ENCODE data around the gene NDUFA5. TPM values are rescaled to one million over a fixed set of nuclear protein-coding genes. Genes with fewer than 3 reads are reported as not detected.

The NDUFA5 gene
- total and polyA plus RNA-seq, 2 experiments from 2014 or later, result 55.2 to 207 TPM

DNA sequence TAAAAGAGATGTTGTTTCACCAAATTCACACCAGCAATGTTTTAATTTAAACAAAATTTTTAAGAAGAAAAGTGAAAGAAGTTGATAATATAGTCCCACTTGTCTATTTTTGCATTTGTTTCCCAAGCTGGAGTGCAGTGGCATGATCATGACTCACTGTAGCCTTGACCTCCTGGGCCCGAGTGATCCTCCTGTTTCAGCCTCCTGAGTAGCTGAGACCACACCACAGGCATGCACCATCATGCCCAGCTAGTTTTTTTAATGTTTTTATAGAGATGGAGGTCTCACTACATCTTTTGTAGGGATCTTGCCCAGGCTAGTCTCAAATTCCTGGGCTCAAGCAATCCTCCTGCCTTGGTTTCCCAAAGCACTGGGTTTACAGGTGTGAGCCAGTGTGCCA, 14.1 kb upstream of the NDUFA5 start:
- no peaks in the 10 kb centered on the region for H3K9me3 Mint-ChIP-seq
- ATAC-seq, result no peak

DNA sequence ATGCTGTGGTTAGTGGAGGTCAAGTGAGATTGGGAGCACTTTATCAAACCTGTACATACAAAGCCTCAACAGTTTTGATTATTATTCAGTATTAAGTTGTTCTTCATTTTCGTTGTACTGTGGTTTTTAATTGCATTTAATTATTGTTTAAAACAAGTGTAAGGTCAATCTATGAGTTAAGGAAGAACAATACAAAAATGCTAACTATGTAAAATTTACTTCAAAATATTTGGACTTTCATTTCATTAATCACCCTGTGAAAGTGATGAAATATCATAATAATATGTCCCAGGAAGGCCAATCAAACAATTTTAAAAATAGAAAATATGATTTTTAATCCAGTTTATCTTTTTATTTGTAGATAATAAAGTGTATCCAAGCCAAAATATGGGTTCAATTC, 13.6 kb upstream of the NDUFA5 start:
- H3K4me3 ChIP-seq, result no peak overlapping the region
- no peak for ATAC-seq
- TF ChIP-seq, protein P1, sequence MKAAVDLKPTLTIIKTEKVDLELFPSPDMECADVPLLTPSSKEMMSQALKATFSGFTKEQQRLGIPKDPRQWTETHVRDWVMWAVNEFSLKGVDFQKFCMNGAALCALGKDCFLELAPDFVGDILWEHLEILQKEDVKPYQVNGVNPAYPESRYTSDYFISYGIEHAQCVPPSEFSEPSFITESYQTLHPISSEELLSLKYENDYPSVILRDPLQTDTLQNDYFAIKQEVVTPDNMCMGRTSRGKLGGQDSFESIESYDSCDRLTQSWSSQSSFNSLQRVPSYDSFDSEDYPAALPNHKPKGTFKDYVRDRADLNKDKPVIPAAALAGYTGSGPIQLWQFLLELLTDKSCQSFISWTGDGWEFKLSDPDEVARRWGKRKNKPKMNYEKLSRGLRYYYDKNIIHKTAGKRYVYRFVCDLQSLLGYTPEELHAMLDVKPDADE (IDR thresholded peaks at IDR 0.05), result no peak
- TF ChIP-seq, protein P2, sequence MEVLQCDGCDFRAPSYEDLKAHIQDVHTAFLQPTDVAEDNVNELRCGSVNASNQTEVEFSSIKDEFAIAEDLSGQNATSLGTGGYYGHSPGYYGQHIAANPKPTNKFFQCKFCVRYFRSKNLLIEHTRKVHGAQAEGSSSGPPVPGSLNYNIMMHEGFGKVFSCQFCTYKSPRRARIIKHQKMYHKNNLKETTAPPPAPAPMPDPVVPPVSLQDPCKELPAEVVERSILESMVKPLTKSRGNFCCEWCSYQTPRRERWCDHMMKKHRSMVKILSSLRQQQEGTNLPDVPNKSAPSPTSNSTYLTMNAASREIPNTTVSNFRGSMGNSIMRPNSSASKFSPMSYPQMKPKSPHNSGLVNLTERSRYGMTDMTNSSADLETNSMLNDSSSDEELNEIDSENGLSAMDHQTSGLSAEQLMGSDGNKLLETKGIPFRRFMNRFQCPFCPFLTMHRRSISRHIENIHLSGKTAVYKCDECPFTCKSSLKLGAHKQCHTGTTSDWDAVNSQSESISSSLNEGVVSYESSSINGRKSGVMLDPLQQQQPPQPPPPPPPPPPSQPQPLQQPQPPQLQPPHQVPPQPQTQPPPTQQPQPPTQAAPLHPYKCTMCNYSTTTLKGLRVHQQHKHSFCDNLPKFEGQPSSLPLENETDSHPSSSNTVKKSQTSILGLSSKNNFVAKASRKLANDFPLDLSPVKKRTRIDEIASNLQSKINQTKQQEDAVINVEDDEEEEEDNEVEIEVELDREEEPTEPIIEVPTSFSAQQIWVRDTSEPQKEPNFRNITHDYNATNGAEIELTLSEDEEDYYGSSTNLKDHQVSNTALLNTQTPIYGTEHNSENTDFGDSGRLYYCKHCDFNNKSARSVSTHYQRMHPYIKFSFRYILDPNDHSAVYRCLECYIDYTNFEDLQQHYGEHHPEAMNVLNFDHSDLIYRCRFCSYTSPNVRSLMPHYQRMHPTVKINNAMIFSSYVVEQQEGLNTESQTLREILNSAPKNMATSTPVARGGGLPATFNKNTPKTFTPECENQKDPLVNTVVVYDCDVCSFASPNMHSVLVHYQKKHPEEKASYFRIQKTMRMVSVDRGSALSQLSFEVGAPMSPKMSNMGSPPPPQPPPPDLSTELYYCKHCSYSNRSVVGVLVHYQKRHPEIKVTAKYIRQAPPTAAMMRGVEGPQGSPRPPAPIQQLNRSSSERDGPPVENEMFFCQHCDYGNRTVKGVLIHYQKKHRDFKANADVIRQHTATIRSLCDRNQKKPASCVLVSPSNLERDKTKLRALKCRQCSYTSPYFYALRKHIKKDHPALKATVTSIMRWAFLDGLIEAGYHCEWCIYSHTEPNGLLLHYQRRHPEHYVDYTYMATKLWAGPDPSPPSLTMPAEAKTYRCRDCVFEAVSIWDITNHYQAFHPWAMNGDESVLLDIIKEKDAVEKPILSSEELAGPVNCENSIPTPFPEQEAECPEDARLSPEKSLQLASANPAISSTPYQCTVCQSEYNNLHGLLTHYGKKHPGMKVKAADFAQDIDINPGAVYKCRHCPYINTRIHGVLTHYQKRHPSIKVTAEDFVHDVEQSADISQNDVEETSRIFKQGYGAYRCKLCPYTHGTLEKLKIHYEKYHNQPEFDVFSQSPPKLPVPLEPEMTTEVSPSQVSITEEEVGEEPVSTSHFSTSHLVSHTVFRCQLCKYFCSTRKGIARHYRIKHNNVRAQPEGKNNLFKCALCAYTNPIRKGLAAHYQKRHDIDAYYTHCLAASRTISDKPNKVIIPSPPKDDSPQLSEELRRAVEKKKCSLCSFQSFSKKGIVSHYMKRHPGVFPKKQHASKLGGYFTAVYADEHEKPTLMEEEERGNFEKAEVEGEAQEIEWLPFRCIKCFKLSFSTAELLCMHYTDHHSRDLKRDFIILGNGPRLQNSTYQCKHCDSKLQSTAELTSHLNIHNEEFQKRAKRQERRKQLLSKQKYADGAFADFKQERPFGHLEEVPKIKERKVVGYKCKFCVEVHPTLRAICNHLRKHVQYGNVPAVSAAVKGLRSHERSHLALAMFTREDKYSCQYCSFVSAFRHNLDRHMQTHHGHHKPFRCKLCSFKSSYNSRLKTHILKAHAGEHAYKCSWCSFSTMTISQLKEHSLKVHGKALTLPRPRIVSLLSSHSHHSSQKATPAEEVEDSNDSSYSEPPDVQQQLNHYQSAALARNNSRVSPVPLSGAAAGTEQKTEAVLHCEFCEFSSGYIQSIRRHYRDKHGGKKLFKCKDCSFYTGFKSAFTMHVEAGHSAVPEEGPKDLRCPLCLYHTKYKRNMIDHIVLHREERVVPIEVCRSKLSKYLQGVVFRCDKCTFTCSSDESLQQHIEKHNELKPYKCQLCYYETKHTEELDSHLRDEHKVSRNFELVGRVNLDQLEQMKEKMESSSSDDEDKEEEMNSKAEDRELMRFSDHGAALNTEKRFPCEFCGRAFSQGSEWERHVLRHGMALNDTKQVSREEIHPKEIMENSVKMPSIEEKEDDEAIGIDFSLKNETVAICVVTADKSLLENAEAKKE (CRISPR knock-in tag; IDR thresholded peaks at IDR 0.05), result no peak
- TF ChIP-seq, protein P3, sequence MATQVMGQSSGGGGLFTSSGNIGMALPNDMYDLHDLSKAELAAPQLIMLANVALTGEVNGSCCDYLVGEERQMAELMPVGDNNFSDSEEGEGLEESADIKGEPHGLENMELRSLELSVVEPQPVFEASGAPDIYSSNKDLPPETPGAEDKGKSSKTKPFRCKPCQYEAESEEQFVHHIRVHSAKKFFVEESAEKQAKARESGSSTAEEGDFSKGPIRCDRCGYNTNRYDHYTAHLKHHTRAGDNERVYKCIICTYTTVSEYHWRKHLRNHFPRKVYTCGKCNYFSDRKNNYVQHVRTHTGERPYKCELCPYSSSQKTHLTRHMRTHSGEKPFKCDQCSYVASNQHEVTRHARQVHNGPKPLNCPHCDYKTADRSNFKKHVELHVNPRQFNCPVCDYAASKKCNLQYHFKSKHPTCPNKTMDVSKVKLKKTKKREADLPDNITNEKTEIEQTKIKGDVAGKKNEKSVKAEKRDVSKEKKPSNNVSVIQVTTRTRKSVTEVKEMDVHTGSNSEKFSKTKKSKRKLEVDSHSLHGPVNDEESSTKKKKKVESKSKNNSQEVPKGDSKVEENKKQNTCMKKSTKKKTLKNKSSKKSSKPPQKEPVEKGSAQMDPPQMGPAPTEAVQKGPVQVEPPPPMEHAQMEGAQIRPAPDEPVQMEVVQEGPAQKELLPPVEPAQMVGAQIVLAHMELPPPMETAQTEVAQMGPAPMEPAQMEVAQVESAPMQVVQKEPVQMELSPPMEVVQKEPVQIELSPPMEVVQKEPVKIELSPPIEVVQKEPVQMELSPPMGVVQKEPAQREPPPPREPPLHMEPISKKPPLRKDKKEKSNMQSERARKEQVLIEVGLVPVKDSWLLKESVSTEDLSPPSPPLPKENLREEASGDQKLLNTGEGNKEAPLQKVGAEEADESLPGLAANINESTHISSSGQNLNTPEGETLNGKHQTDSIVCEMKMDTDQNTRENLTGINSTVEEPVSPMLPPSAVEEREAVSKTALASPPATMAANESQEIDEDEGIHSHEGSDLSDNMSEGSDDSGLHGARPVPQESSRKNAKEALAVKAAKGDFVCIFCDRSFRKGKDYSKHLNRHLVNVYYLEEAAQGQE (IDR thresholded peaks at IDR 0.05; ENCODE audit: unreplicated experiment), result no peak
- TF ChIP-seq NANOG (IDR thresholded peaks at IDR 0.05; ENCODE audit: borderline replicate concordance), result no peak

More for the DNA sequence above, 14.1 kb upstream of the NDUFA5 start:
- H3F3A ChIP-seq (replicated peaks; ENCODE audit: low read depth), result no peaks in the 10 kb centered on the region
- no peak overlapping the region for H3K27ac ChIP-seq (ENCODE audit: low read depth)
- no peak overlapping the region for H3K27ac Mint-ChIP-seq
- H3K4me2 ChIP-seq, result no peak overlapping the region
- TF ChIP-seq, protein P3 (IDR thresholded peaks at IDR 0.05; ENCODE audit: unreplicated experiment), result no peak
- H3K4me1 Mint-ChIP-seq, result peaks cover 34% of the 10 kb centered on the region
- no peaks in the 10 kb centered on the region for H3K36me3 ChIP-seq (ENCODE audit: insufficient read depth)
- H3K4me3 Mint-ChIP-seq, result no peak overlapping the region
- no peaks in the 10 kb centered on the region for H4K20me1 ChIP-seq (replicated peaks; ENCODE audit: insufficient read depth)
- peaks cover 27% of the 10 kb centered on the region for H3K4me1 ChIP-seq (ENCODE audit: insufficient read depth)
- peaks cover 5% of the 10 kb centered on the region for H3K27me3 Mint-ChIP-seq (ENCODE audit: insufficient read depth, low read depth, poor library complexity)
- no peaks in the 10 kb centered on the region for H3K27me3 ChIP-seq (ENCODE audit: insufficient read depth)
- H3K4me3 ChIP-seq, result no peak overlapping the region
- H3K36me3 Mint-ChIP-seq (ENCODE audit: low read depth), result no peaks in the 10 kb centered on the region
- no peak for DNase-seq (ENCODE audit: low spot score)
- no peaks in the 10 kb centered on the region for H3K79me2 ChIP-seq (replicated peaks; ENCODE audit: insufficient read depth)
- no peak overlapping the region for H2AFZ ChIP-seq
- no peaks in the 10 kb centered on the region for H3K9me2 ChIP-seq (ENCODE audit: insufficient read depth)

More for the DNA sequence above, 13.6 kb upstream of the NDUFA5 start:
- no peaks in the 10 kb centered on the region for H3K36me3 ChIP-seq (ENCODE audit: insufficient read depth)
- no peaks in the 10 kb centered on the region for H3K36me3 Mint-ChIP-seq (ENCODE audit: low read depth)
- no peaks in the 10 kb centered on the region for H3F3A ChIP-seq (replicated peaks; ENCODE audit: low read depth)
- H3K79me2 ChIP-seq (replicated peaks; ENCODE audit: insufficient read depth), result no peaks in the 10 kb centered on the region
- H3K27ac Mint-ChIP-seq, result no peak overlapping the region
- H4K20me1 ChIP-seq (replicated peaks; ENCODE audit: insufficient read depth), result no peaks in the 10 kb centered on the region
- no peaks in the 10 kb centered on the region for H3K9me2 ChIP-seq (ENCODE audit: insufficient read depth)
- H3K4me2 ChIP-seq, result no peak overlapping the region
- H3K9me3 Mint-ChIP-seq, result no peaks in the 10 kb centered on the region
- H3K27ac ChIP-seq (ENCODE audit: low read depth), result no peak overlapping the region
- H3K4me1 ChIP-seq (ENCODE audit: insufficient read depth), result peaks cover 27% of the 10 kb centered on the region
- peaks cover 29% of the 10 kb centered on the region for H3K4me1 Mint-ChIP-seq
- H3K27me3 Mint-ChIP-seq (ENCODE audit: insufficient read depth, low read depth, poor library complexity), result peaks cover 5% of the 10 kb centered on the region
- no peak for DNase-seq (ENCODE audit: low spot score)
- H3K27me3 ChIP-seq (ENCODE audit: insufficient read depth), result no peaks in the 10 kb centered on the region
- H3K4me3 Mint-ChIP-seq, result no peak overlapping the region
- H2AFZ ChIP-seq, result no peak overlapping the region
